Smooth muscle cell of the umbilical artery (primary cell): ENCODE results near the gene LYAR. TPM values are rescaled to one million over a fixed set of nuclear protein-coding genes. Genes with fewer than 3 reads are reported as not detected.

Experiments
- total RNA-seq: library from RNA; depleted of rRNA; stranded (reverse); fragments of >200 nt; gene quantifications from 2 replicates; pipeline ENCODE4 v1.2.3, GENCODE V29; 2014

LYAR gene
- total RNA-seq = 9.2 and 13.9 TPM in 2 replicates

GRCh38 chr4:4289941-4290850 lies at the start of gene LYAR, which contains the start of gene ZBTB49:
Gene LYAR, minus strand, starts transcription at chr4:4290154. Its CDS starts 6,412 bp downstream, at chr4:4283742.
Gene ZBTB49, plus strand, starts transcription at chr4:4290251. Its CDS starts 9,695 bp downstream, at chr4:4299946.

DNA sequence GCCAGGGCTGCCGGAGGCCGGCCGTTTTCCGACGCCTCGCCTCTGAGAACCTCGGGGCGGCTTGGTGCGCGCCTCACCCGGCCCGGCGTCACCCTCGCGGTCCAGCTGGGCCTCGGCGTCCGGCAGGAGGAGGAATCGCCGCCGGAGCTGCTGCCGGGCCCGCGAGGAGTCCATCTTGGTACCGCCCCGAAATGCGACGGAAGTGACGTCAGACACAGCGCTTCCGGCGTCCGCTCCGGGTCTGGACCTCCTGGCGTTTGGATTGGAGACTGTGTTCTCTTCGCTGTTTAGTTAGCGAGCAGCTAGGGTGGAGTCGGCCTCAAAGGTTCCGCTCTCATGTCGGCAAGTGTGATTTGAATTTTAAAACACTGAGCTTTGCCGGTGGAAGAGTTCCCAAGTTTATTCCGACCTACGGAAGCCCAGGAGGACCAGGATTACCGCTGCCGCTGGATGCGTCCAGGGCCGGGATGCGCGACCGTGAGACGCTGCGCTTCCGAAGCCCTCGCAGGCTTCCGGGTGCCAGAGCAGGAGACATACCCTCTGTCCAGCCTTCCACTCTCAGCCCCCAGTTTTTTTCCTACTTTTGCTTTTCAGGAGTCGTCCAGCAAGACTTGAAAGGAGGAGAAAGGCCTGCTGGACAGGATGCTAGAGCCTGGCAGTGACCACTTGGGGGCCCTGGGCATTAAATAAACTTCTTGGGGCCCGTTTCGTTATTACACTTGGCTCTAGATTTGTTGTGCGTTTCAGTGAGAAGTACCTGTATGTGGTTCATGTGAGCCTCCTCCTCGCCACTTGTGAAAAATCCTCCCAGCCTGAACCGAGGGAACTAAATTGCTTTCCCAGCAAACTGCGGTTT lies 41.7 kb downstream of the LYAR start, which contains the start of gene TMEM128:
Gene TMEM128 (minus strand): TSS at position 195 of the 856 bp plus-strand sequence. CDS start 21 bp downstream, at position 174.

DNA sequence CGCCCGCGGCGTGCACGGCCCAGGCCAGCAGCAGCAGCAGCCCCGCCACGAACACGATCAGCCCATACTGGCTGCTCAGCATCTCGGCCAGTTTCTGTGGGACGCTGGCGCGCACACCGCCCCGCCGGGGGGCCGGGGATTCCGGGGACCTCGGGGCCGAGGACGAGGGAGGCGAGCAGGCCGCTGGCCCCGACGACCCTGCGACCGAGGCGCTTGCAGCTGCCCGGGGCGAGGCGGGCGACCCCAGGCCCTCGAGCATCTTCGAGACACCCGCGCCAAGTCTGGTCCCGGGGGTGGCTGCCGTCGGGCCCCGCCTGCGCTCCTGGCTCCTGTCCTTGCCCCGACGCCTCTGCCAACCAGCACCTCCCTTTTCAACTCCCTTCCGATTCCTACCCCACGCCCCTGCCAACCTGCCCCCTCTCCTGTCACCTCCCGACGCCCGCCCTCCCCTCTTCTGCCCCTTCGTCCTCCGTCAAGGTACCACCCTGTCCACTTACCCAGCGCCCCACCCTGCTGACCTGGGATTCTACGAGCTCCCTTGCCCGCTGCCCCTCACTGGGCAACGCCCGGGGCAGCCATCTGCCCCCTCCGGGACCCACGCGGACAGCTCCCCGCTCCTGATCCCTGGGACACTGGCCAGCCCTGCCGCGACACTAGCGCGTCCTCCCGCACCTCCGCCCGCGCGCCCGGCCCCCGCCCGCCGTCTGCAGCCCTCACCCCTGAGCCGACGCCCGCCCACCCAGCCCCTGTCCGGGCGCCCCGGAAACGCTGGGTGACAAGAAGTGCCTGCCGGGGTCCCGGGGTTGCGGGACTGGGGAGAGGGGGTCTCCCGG lies 63.1 kb downstream of the LYAR start, which contains the start of gene OTOP1:
Gene OTOP1 (minus strand): TSS at position 324 of the 833 bp plus-strand sequence. CDS start 65 bp downstream, at position 259.

Other genes with a start within 250 kb of the LYAR start
- not detected in 2 replicates for gene OTOP1, start 63.2 kb downstream of the LYAR start, total RNA-seq
- 15.1 and 18.4 TPM in 2 replicates for gene TMEM128, start 41.9 kb downstream of the LYAR start, total RNA-seq
- 3.6 and 4.9 TPM in 2 replicates for gene ZBTB49, start 97 bp upstream of the LYAR start, total RNA-seq
- 1.2 and 2.6 TPM in 2 replicates for gene NSG1, start 96.9 kb upstream of the LYAR start, total RNA-seq